GM19372 (cell line): Measurements from ENCODE around the gene OR52A5.
"Not testable (repeated sequence)": the region's sequence is repeated elsewhere in the genome, so short reads cannot be mapped to it uniquely, and the experiment has no call there.

Experiments used
- ATAC-seq: cut with Tn5 transposase; IDR thresholded peaks from one replicate; pipeline ENCODE4 v1.9.1; 2021; ENCODE audit warnings: mild to moderate bottlenecking, low read depth, moderate library complexity; ENCODE audit not compliant: unreplicated experiment

OR52A5 gene

GRCh38 chr11:5137996-5138395, at the start of gene OR52A5:
OR52A5 (minus strand) TSS chr11:5138356; CDS start chr11:5132642, 5,714 bp downstream.
- no peak for ATAC-seq

GRCh38 chr11:5178046-5178837, 40.1 kb upstream of the OR52A5 start:
- ATAC-seq, result no peak

GRCh38 chr11:5174934-5175333, 36.8 kb upstream of the OR52A5 start:
- no peak for ATAC-seq

GRCh38 chr11:5171856-5172255, 33.7 kb upstream of the OR52A5 start:
- ATAC-seq, result no peak

- not testable (repeated sequence) for ATAC-seq
These were observed 27.7 kb upstream of the OR52A5 start for GRCh38 chr11:5165898-5166297.

- ATAC-seq, result not testable (repeated sequence)
These were observed 26.7 kb upstream of the OR52A5 start for GRCh38 chr11:5164807-5165206.

GRCh38 chr11:5161045-5161444, 22.9 kb upstream of the OR52A5 start:
- not testable (repeated sequence) for ATAC-seq

GRCh38 chr11:5160217-5160616, 22.1 kb upstream of the OR52A5 start:
- ATAC-seq, result not testable (repeated sequence)

- no peak for ATAC-seq
These were observed 21.6 kb upstream of the OR52A5 start for GRCh38 chr11:5159806-5160205.

- no peak for ATAC-seq
These were observed 16.5 kb upstream of the OR52A5 start, which contains the start of gene OR52A1 for GRCh38 chr11:5154657-5155056. OR52A1 (minus strand) TSS chr11:5154757; CDS start chr11:5152369, 2,388 bp downstream.

- ATAC-seq, result no peak
These were observed 15.6 kb upstream of the OR52A5 start for GRCh38 chr11:5153574-5154431.

- no peak for ATAC-seq
These were observed 13.6 kb upstream of the OR52A5 start for GRCh38 chr11:5151713-5152153.

- not testable (repeated sequence) for ATAC-seq
These were observed 6.0 kb upstream of the OR52A5 start for GRCh38 chr11:5144206-5144605.

- ATAC-seq, result no peak
These were observed 1.1 kb downstream of the OR52A5 start for GRCh38 chr11:5137014-5137413.

GRCh38 chr11:5136261-5136660, 1.9 kb downstream of the OR52A5 start:
- ATAC-seq, result no peak

- no peak for ATAC-seq
These were observed 6.4 kb downstream of the OR52A5 start for GRCh38 chr11:5131584-5132335.

- ATAC-seq, result no peak
These were observed 8.7 kb downstream of the OR52A5 start for GRCh38 chr11:5129457-5129877.

- no peak for ATAC-seq
These were observed 13.1 kb downstream of the OR52A5 start for GRCh38 chr11:5124891-5125620.

- ATAC-seq, result peak; percentile 94
These were observed 14.2 kb downstream of the OR52A5 start for GRCh38 chr11:5123802-5124521.
